Keratinocyte (primary cell): Measurements from ENCODE around the gene TBCE. TPM values are rescaled to one million over a fixed set of nuclear protein-coding genes. Genes with fewer than 3 reads are reported as not detected.

Source experiments
- DNase-seq: peaks from one replicate; pipeline ENCODE4 v3.0.0-alpha.2; 2011; ENCODE audit warnings: low read depth, missing footprints, low spot score
- FAIRE-seq: peaks from 2 replicates; lab custom pipeline; 2011; peaks lifted over from hg19 to GRCh38; lab: Jason Lieb, UNC
- H2AFZ ChIP-seq: 2 replicates; pipeline ENCODE4 v1.6.0; 2012; ENCODE audit warnings: low read length, control low read depth, inconsistent platforms; ENCODE audit not compliant: control insufficient read depth
- H3K27ac ChIP-seq: 2 replicates; pipeline ENCODE4 v1.5.1; 2011; ENCODE audit warnings: low read length; ENCODE audit not compliant: control insufficient read depth, insufficient read depth
- H3K27me3 ChIP-seq: 3 replicates; pipeline ENCODE4 v1.6.0; 2011; ENCODE audit warnings: low read length; ENCODE audit not compliant: control insufficient read depth, insufficient read depth; ENCODE audit errors: extremely low read depth
- H3K36me3 ChIP-seq, 2 experiments: 2 replicates in 1 of 2; 3 replicates in 1 of 2; pipeline ENCODE4 v1.5.1; 2011; ENCODE audit warnings: low read length in 2 of 2, mild to moderate bottlenecking in 1 of 2; ENCODE audit not compliant: control insufficient read depth in 2 of 2, insufficient read depth in 2 of 2; ENCODE audit errors: extremely low read depth in 1 of 2
- H3K4me1 ChIP-seq: 3 replicates; pipeline ENCODE4 v1.5.1; 2011; ENCODE audit warnings: low read length; ENCODE audit not compliant: control insufficient read depth, insufficient read depth; ENCODE audit errors: extremely low read depth
- H3K4me2 ChIP-seq: 3 replicates; pipeline ENCODE4 v1.6.0; 2011; ENCODE audit warnings: low read depth, low read length; ENCODE audit not compliant: control insufficient read depth, insufficient read depth; ENCODE audit errors: extremely low read depth
- H3K4me3 ChIP-seq, 3 experiments: fragments of 200-600 bp in 1 of 3; sonication (generic) in 1 of 3; 2 replicates in 2 of 3; 3 replicates in 1 of 3; pipeline ENCODE4 v1.5.1; 2011 to 2016; ENCODE audit warnings: low read length in 3 of 3, mild to moderate bottlenecking in 3 of 3, control low read depth in 2 of 3, inconsistent platforms in 1 of 3, low read depth in 1 of 3, mixed read lengths in 1 of 3, mixed run types in 1 of 3, moderate library complexity in 1 of 3; ENCODE audit not compliant: control insufficient read depth in 2 of 3, insufficient read depth in 2 of 3; ENCODE audit errors: extremely low read depth in 1 of 3
- H3K79me2 ChIP-seq: 2 replicates; pipeline ENCODE4 v1.6.0; 2012; ENCODE audit warnings: low read length; ENCODE audit not compliant: control insufficient read depth, insufficient read depth
- H3K9ac ChIP-seq: 3 replicates; pipeline ENCODE4 v1.6.0; 2011; ENCODE audit warnings: low read length; ENCODE audit not compliant: control insufficient read depth, insufficient read depth; ENCODE audit errors: extremely low read depth
- H3K9me1 ChIP-seq: 3 replicates; pipeline ENCODE4 v1.6.0; 2011; ENCODE audit warnings: low read length; ENCODE audit not compliant: control insufficient read depth, insufficient read depth; ENCODE audit errors: extremely low read depth
- H3K9me3 ChIP-seq: 2 replicates; pipeline ENCODE4 v1.5.1; 2012; ENCODE audit warnings: low read depth, low read length; ENCODE audit not compliant: control insufficient read depth
- H4K20me1 ChIP-seq: 3 replicates; pipeline ENCODE4 v1.6.0; 2011; ENCODE audit warnings: low read length; ENCODE audit not compliant: control insufficient read depth, insufficient read depth; ENCODE audit errors: extremely low read depth
- EZH2 ChIP-seq: IDR thresholded peaks from one replicate; pipeline ENCODE4 v1.6.1; 2012; ENCODE audit warnings: inconsistent platforms, mild to moderate bottlenecking, low read length, moderate library complexity
- dilution Hi-C: fragments of 300-500 bp; cut with MboI; formaldehyde crosslinking; loops from one replicate; pipeline ENCODE4 v1.7.0; 2020; ENCODE audit warnings: low sequenced_read_pairs; ENCODE audit not compliant: extremely low pct_ligation_motif_present
- polyA plus RNA-seq, 5 experiments: library from polyadenylated mRNA; depleted of rRNA in 3 of 5; stranded (reverse) in 3 of 5; stranded (forward) in 1 of 5; unstranded in 1 of 5; fragments of >200 nt; gene quantifications; 1 replicate in 1 of 5; 2 replicates in 3 of 5; 3 replicates in 1 of 5; pipeline versions ENCODE4 v1.2.1 to v1.2.3, GENCODE V29; 2011 to 2012; ENCODE audit warnings: missing spikeins in 2 of 5, low read depth in 1 of 5, low replicate concordance in 1 of 5
- TF ChIP-seq, protein P1 (sequence below), 3 experiments: IDR thresholded peaks in 1 of 3; conservative IDR thresholded peaks in 1 of 3; optimal IDR thresholded peaks in 1 of 3; 2 replicates in 2 of 3; 3 replicates in 1 of 3; pipeline versions ENCODE3 to v1.5.1; 2011; ENCODE audit warnings: low read length in 3 of 3, mild to moderate bottlenecking in 3 of 3, moderate library complexity in 2 of 3, control low read depth in 1 of 3, inconsistent platforms in 1 of 3; ENCODE audit not compliant: insufficient read depth in 2 of 3; ENCODE audit errors: extremely low read depth in 1 of 3

TBCE gene
- polyA plus RNA-seq, 1 donor (not counting 4 experiments of a cell fraction or from before 2014, with no cell fraction given), result 27.5 TPM

DNA sequence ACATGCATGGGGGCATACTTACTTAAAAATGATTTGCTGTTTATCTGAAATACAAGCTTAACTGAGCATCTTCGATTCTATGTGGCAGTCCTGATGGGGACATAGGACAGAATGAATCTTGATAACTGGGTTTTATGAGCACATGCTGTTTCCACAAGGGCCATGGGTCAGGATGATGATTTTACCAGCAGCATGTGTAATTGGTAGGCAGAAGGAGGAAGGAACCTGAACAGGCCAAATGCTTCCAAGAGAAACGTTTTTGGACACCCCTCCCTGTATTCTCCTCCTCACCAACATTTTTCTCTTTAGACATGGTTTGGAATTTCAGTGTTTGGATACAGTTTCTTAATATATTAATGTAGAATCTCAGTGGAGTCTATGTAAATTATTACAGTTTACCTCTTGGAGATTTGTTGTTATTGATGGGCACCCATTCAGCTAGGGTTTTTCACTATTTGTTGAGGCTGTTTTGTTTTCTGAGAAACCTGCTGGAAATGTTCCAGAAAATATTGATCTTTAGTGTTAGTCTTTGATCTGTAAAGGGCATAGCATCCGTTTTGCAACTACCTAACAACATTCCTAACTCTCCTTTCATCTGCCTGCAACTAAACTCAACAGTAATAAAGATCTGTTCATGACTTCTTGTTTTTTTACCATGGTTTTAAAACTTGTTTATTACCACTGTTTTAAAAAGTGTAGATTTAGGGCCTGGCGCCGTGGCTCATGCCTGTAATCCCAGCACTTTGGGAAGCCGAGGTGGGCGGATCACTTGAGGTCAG, 42.0 kb downstream of the TBCE start:
- dilution Hi-C loops, result no loop called here

DNA sequence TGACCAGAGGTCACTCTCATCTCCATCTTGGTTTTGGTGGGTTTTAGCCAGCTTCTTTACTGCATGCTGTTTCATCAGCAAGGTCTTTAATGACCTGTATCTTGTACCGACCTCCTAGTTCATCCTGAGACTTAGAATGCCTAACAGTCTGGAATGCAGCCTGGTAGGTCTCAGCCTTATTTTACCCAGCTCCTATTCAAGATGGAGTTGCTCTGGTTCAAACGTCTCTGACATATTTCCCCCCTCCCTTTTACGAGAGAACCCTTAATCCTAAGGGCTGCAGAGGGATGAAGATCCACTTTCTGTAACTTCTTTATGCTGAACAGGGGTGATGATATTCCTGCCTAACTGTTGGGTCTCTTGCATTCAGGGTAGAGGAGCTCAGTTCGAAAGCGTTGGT, 43.2 kb downstream of the TBCE start:
- no peak overlapping the region for H3K4me3 ChIP-seq
- no peak overlapping the region for H3K27ac ChIP-seq
- dilution Hi-C loops, result no loop called here
- no peaks in the 10 kb centered on the region for H3K27me3 ChIP-seq
- TF ChIP-seq, protein P1, sequence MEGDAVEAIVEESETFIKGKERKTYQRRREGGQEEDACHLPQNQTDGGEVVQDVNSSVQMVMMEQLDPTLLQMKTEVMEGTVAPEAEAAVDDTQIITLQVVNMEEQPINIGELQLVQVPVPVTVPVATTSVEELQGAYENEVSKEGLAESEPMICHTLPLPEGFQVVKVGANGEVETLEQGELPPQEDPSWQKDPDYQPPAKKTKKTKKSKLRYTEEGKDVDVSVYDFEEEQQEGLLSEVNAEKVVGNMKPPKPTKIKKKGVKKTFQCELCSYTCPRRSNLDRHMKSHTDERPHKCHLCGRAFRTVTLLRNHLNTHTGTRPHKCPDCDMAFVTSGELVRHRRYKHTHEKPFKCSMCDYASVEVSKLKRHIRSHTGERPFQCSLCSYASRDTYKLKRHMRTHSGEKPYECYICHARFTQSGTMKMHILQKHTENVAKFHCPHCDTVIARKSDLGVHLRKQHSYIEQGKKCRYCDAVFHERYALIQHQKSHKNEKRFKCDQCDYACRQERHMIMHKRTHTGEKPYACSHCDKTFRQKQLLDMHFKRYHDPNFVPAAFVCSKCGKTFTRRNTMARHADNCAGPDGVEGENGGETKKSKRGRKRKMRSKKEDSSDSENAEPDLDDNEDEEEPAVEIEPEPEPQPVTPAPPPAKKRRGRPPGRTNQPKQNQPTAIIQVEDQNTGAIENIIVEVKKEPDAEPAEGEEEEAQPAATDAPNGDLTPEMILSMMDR (optimal IDR thresholded peaks at IDR 0.05 in 1 of 3, IDR thresholded peaks at IDR 0.05 in 1 of 3, conservative IDR thresholded peaks at IDR 0.05 in 1 of 3; ENCODE audit: extremely low read depth in 1 of 3, insufficient read depth in 2 of 3, low read length in 3 of 3), result no peak
- TF ChIP-seq EZH2, result no peak
- H4K20me1 ChIP-seq, result no peaks in the 10 kb centered on the region
- DNase-seq, result no peak
- H3K79me2 ChIP-seq, result peaks cover 1% of the 10 kb centered on the region
- H2AFZ ChIP-seq, result no peak overlapping the region
- no peaks in the 10 kb centered on the region for H3K36me3 ChIP-seq
- H3K9ac ChIP-seq, result no peak overlapping the region
- no peak overlapping the region for H3K4me2 ChIP-seq
- FAIRE-seq, result no peak
- peaks cover 3% of the 10 kb centered on the region for H3K4me1 ChIP-seq
- H3K9me3 ChIP-seq, result no peaks in the 10 kb centered on the region
- no peaks in the 10 kb centered on the region for H3K9me1 ChIP-seq

More for the DNA sequence above, 42.0 kb downstream of the TBCE start:
- H3K4me1 ChIP-seq, result peaks cover 11% of the 10 kb centered on the region
- H2AFZ ChIP-seq, result no peak overlapping the region
- no peak overlapping the region for H3K4me2 ChIP-seq
- no peaks in the 10 kb centered on the region for H3K9me1 ChIP-seq
- H3K4me3 ChIP-seq, result no peak overlapping the region
- no peaks in the 10 kb centered on the region for H3K27me3 ChIP-seq
- H3K36me3 ChIP-seq, result no peaks in the 10 kb centered on the region
- H3K27ac ChIP-seq, result no peak overlapping the region
- no peaks in the 10 kb centered on the region for H3K9me3 ChIP-seq
- no peaks in the 10 kb centered on the region for H4K20me1 ChIP-seq
- no peak overlapping the region for H3K9ac ChIP-seq
- TF ChIP-seq EZH2, result no peak
- TF ChIP-seq, protein P1 (optimal IDR thresholded peaks at IDR 0.05 in 1 of 3, IDR thresholded peaks at IDR 0.05 in 1 of 3, conservative IDR thresholded peaks at IDR 0.05 in 1 of 3; ENCODE audit: extremely low read depth in 1 of 3, insufficient read depth in 2 of 3, low read length in 3 of 3), result no peak
- DNase-seq, result no peak
- no peak for FAIRE-seq
- H3K79me2 ChIP-seq, result peaks cover 1% of the 10 kb centered on the region
